ENCODE data around the gene P2RY11. TPM values are rescaled to one million over a fixed set of nuclear protein-coding genes. Genes with fewer than 3 reads are reported as not detected.

P2RY11 gene
- polyA plus RNA-seq, 1 donor: 14.4 TPM

GRCh38 chr19:10113964-10114650 lies 2.6 kb downstream of the P2RY11 start:
- Histone ChIP-seq H3K4me3 (ENCODE audit: low read length) (no peak overlapping the region), H3K9me3 (ENCODE audit: control insufficient read depth, low read depth, low read length) (no peaks in the 10 kb centered on the region), H3K27ac (ENCODE audit: low read length) (no peak overlapping the region), H3K4me1 (ENCODE audit: control insufficient read depth, insufficient read depth, low read length) (peaks cover 16% of the 10 kb centered on the region), H3K27me3 (ENCODE audit: control insufficient read depth, insufficient read depth, low read length) (no peaks in the 10 kb centered on the region), H3K36me3 (ENCODE audit: control insufficient read depth, insufficient read depth, low read length) (peaks cover 68% of the 10 kb centered on the region)
- no CpG with 5 or more reads among the region's 43 CpGs for WGBS (ENCODE audit: insufficient coverage, low lambda C conversion rate)
- no peak for DNase-seq

DNA sequence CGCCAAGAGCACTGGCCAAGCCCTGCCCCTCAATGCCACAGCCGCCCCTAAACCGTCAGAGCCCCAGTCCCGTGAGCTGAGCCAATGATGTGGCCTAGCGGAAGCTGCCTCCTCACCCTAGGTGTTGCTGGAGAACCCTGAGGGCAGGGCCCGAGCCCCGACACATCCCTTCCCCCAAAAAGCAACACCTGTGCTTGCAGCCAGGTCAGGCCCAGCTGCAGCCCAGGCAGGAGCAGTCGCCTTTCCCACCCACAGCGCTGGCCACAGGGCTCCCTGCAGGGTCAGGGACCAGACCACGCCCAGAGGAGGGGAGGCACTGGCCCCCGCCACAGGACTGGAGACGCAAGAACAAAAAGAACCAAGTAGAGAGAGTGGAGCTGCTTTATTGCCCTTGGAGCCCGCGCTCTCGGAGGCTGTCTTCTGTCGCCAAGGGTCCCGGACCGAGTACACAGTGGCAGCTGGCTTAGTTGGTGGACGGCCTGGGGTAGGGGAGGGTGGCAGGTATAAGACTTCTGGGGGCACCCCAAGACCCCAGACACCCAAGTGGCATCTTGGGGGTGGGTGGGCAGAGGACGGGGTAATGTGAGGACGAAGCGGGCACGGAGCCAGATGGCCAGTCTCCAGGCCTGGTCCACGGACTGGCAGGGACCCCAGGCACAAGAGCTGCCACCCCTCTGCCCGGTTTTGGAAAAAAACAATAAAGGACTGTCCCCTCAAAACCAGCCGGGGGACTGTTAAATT lies 3.3 kb downstream of the P2RY11 start:
- H3K4me3 ChIP-seq (ENCODE audit: low read length): no peak overlapping the region
- DNase-seq: no peak
- H3K27me3 ChIP-seq (ENCODE audit: control insufficient read depth, insufficient read depth, low read length): no peaks in the 10 kb centered on the region
- no peaks in the 10 kb centered on the region for H3K9me3 ChIP-seq (ENCODE audit: control insufficient read depth, low read depth, low read length)
- peaks cover 61% of the 10 kb centered on the region for H3K36me3 ChIP-seq (ENCODE audit: control insufficient read depth, insufficient read depth, low read length)
- H3K27ac ChIP-seq (ENCODE audit: low read length): no peak overlapping the region
- H3K4me1 ChIP-seq (ENCODE audit: control insufficient read depth, insufficient read depth, low read length): peaks cover 16% of the 10 kb centered on the region
- no CpG with 5 or more reads among the region's 26 CpGs for WGBS (ENCODE audit: insufficient coverage, low lambda C conversion rate)

- DNase-seq: no peak
- Histone ChIP-seq H3K9me3 (ENCODE audit: control insufficient read depth, low read depth, low read length) (no peaks in the 10 kb centered on the region), H3K4me3 (ENCODE audit: low read length) (no peak overlapping the region), H3K36me3 (ENCODE audit: control insufficient read depth, insufficient read depth, low read length) (peaks cover 54% of the 10 kb centered on the region), H3K27ac (ENCODE audit: low read length) (no peak overlapping the region), H3K4me1 (ENCODE audit: control insufficient read depth, insufficient read depth, low read length) (peaks cover 16% of the 10 kb centered on the region), H3K27me3 (ENCODE audit: control insufficient read depth, insufficient read depth, low read length) (no peaks in the 10 kb centered on the region)
- no CpG with 5 or more reads among the region's 45 CpGs for WGBS (ENCODE audit: insufficient coverage, low lambda C conversion rate)
Observed at GRCh38 chr19:10115392-10116084, 4.0 kb downstream of the P2RY11 start.

DNA sequence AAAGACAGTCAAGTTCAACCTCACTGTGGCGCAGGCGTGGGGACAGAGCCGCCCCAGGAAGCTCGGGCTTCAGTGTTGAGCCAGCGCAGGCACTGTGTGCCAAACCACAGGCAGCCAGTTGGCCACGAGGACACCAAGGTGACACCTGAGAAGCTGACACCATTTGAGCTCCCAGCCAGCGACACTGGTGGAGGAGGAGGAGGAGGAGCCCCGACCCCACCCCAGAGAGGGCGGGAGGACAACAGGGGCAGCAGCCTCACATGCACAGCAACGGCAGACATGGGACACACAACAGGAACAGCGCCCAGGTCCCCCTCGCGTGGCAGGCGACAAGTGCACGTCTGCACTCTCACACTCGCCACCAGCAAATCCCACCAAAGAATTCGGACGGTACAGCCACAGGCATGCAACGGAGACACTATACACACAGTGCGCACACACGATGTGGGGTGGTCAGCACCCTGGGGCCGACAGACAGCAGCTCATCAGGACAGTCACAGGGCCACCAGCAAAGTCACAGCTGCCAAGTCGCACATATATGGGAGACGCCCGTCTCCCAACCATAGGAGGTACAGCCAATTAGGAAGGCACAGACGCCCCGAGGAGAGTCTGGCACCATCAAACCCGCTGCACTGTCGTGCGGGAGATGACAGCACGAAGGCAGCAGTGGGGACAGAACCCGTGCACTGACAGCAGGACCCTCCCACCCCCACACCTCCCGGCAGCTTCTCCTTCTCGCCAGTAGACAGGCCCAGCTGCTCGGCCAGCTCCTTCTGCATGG lies 4.8 kb downstream of the P2RY11 start:
- DNase-seq: no peak
- Histone ChIP-seq H3K27ac (ENCODE audit: low read length) (no peak overlapping the region), H3K27me3 (ENCODE audit: control insufficient read depth, insufficient read depth, low read length) (no peaks in the 10 kb centered on the region), H3K36me3 (ENCODE audit: control insufficient read depth, insufficient read depth, low read length) (peaks cover 47% of the 10 kb centered on the region), H3K4me3 (ENCODE audit: low read length) (no peak overlapping the region), H3K9me3 (ENCODE audit: control insufficient read depth, low read depth, low read length) (no peaks in the 10 kb centered on the region), H3K4me1 (ENCODE audit: control insufficient read depth, insufficient read depth, low read length) (peaks cover 16% of the 10 kb centered on the region)
- WGBS (ENCODE audit: insufficient coverage, low lambda C conversion rate): no CpG with 5 or more reads among the region's 35 CpGs

GRCh38 chr19:10116866-10117616 lies 5.5 kb downstream of the P2RY11 start:
- Histone ChIP-seq H3K4me1 (ENCODE audit: control insufficient read depth, insufficient read depth, low read length) (peaks cover 16% of the 10 kb centered on the region), H3K36me3 (ENCODE audit: control insufficient read depth, insufficient read depth, low read length) (peaks cover 43% of the 10 kb centered on the region), H3K27me3 (ENCODE audit: control insufficient read depth, insufficient read depth, low read length) (no peaks in the 10 kb centered on the region), H3K4me3 (ENCODE audit: low read length) (no peak overlapping the region), H3K9me3 (ENCODE audit: control insufficient read depth, low read depth, low read length) (no peaks in the 10 kb centered on the region), H3K27ac (ENCODE audit: low read length) (no peak overlapping the region)
- no CpG with 5 or more reads among the region's 21 CpGs for WGBS (ENCODE audit: insufficient coverage, low lambda C conversion rate)
- DNase-seq: no peak

DNA sequence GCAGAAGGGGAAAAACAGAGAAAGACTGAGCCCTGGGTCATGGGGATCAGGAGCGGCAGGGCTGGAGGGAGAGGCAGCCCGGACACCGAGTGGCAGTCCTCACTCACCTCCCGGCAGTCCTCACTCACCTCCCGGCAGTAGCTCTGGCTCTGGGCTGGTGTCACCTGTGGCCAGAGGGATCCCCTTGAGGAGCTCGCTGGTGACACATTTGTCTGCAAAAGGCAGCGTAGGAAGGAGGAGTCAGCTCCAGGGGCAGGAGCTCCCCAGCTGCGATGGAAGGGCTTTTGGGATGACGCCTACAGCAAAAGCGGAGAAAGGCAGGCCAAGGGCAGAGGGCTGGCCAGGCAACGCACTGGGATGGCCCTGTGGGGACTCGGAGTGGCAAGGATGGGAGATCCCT lies 7.5 kb downstream of the P2RY11 start:
- Histone ChIP-seq H3K27me3 (ENCODE audit: control insufficient read depth, insufficient read depth, low read length) (no peaks in the 10 kb centered on the region), H3K4me1 (ENCODE audit: control insufficient read depth, insufficient read depth, low read length) (peaks cover 5% of the 10 kb centered on the region), H3K36me3 (ENCODE audit: control insufficient read depth, insufficient read depth, low read length) (peaks cover 41% of the 10 kb centered on the region), H3K27ac (ENCODE audit: low read length) (no peak overlapping the region), H3K4me3 (ENCODE audit: low read length) (peak overlapping the region; percentile 88), H3K9me3 (ENCODE audit: control insufficient read depth, low read depth, low read length) (no peaks in the 10 kb centered on the region)
- WGBS (ENCODE audit: insufficient coverage, low lambda C conversion rate): no CpG with 5 or more reads among the region's 12 CpGs
- DNase-seq: no peak

- Histone ChIP-seq H3K4me3 (ENCODE audit: low read length) (no peak overlapping the region), H3K4me1 (ENCODE audit: control insufficient read depth, insufficient read depth, low read length) (peaks cover 5% of the 10 kb centered on the region), H3K9me3 (ENCODE audit: control insufficient read depth, low read depth, low read length) (no peaks in the 10 kb centered on the region), H3K27ac (ENCODE audit: low read length) (no peak overlapping the region), H3K27me3 (ENCODE audit: control insufficient read depth, insufficient read depth, low read length) (no peaks in the 10 kb centered on the region), H3K36me3 (ENCODE audit: control insufficient read depth, insufficient read depth, low read length) (peaks cover 26% of the 10 kb centered on the region)
- WGBS (ENCODE audit: insufficient coverage, low lambda C conversion rate): 92% methylated on average over 3 of the region's 9 CpGs
- no peak for DNase-seq
Observed at GRCh38 chr19:10120538-10121189, 9.2 kb downstream of the P2RY11 start.

GRCh38 chr19:10122045-10122444 lies 10.6 kb downstream of the P2RY11 start:
- Histone ChIP-seq H3K4me3 (ENCODE audit: low read length) (no peak overlapping the region), H3K4me1 (ENCODE audit: control insufficient read depth, insufficient read depth, low read length) (peaks cover 5% of the 10 kb centered on the region), H3K36me3 (ENCODE audit: control insufficient read depth, insufficient read depth, low read length) (peaks cover 13% of the 10 kb centered on the region), H3K9me3 (ENCODE audit: control insufficient read depth, low read depth, low read length) (no peaks in the 10 kb centered on the region), H3K27me3 (ENCODE audit: control insufficient read depth, insufficient read depth, low read length) (no peaks in the 10 kb centered on the region), H3K27ac (ENCODE audit: low read length) (no peak overlapping the region)
- no peak for DNase-seq
- WGBS (ENCODE audit: insufficient coverage, low lambda C conversion rate): 80% methylated on average over 3 of the region's 6 CpGs

GRCh38 chr19:10124429-10124828 lies 12.9 kb downstream of the P2RY11 start:
- no peak for DNase-seq
- Histone ChIP-seq H3K4me1 (ENCODE audit: control insufficient read depth, insufficient read depth, low read length) (no peaks in the 10 kb centered on the region), H3K9me3 (ENCODE audit: control insufficient read depth, low read depth, low read length) (no peaks in the 10 kb centered on the region), H3K36me3 (ENCODE audit: control insufficient read depth, insufficient read depth, low read length) (no peaks in the 10 kb centered on the region), H3K27ac (ENCODE audit: low read length) (no peak overlapping the region), H3K27me3 (ENCODE audit: control insufficient read depth, insufficient read depth, low read length) (no peaks in the 10 kb centered on the region), H3K4me3 (ENCODE audit: low read length) (no peak overlapping the region)
- WGBS (ENCODE audit: insufficient coverage, low lambda C conversion rate): 100% methylated on average over 1 of the region's 7 CpGs
